ENCODE results near the gene ELF2. TPM values are rescaled to one million over a fixed set of nuclear protein-coding genes. Genes with fewer than 3 reads are reported as not detected.

Gene ELF2
- total RNA-seq, 2 donors from 2014 or later: 47.6 to 53.9 TPM

- Histone ChIP-seq H3K4me1 (ENCODE audit: control insufficient read depth, insufficient read depth, low read length) (no peaks in the 10 kb centered on the region), H3K9ac (ENCODE audit: extremely low read depth, low read length, poor library complexity, severe bottlenecking) (no peak overlapping the region), H3K4me3 (ENCODE audit: low read length) (no peak overlapping the region), H3K27me3 (ENCODE audit: control insufficient read depth, insufficient read depth, low read length, poor library complexity, severe bottlenecking) (no peaks in the 10 kb centered on the region), H3K27ac (ENCODE audit: low read depth, low read length) (no peak overlapping the region), H3K36me3 (ENCODE audit: control insufficient read depth, insufficient read depth, low read length) (peaks cover 9% of the 10 kb centered on the region), H3K9me3 (ENCODE audit: control insufficient read depth, low read length) (peaks cover 16% of the 10 kb centered on the region)
- no peak overlapping the region for H3K4me3 Mint-ChIP-seq
- H3K27me3 Mint-ChIP-seq (ENCODE audit: insufficient read depth): no peaks in the 10 kb centered on the region
- peaks cover 26% of the 10 kb centered on the region for H3K36me3 Mint-ChIP-seq (ENCODE audit: low read depth)
- H3K9me3 Mint-ChIP-seq: peaks cover 16% of the 10 kb centered on the region
- TF ChIP-seq, protein P1, sequence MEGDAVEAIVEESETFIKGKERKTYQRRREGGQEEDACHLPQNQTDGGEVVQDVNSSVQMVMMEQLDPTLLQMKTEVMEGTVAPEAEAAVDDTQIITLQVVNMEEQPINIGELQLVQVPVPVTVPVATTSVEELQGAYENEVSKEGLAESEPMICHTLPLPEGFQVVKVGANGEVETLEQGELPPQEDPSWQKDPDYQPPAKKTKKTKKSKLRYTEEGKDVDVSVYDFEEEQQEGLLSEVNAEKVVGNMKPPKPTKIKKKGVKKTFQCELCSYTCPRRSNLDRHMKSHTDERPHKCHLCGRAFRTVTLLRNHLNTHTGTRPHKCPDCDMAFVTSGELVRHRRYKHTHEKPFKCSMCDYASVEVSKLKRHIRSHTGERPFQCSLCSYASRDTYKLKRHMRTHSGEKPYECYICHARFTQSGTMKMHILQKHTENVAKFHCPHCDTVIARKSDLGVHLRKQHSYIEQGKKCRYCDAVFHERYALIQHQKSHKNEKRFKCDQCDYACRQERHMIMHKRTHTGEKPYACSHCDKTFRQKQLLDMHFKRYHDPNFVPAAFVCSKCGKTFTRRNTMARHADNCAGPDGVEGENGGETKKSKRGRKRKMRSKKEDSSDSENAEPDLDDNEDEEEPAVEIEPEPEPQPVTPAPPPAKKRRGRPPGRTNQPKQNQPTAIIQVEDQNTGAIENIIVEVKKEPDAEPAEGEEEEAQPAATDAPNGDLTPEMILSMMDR (conservative IDR thresholded peaks at IDR 0.05): no peak
- DNase-seq: no peak
- peaks cover 42% of the 10 kb centered on the region for H3K4me1 Mint-ChIP-seq
- 59 to 62% methylated on average over 2 of the region's 2 CpGs for whole genome bisulfite sequencing, 2 experiments (ENCODE audit: insufficient coverage in 1 of 2, insufficient read length in 1 of 2)
- peak overlapping the region; percentile 41 for H3K27ac Mint-ChIP-seq
These were observed 34.0 kb downstream of the ELF2 start for GRCh38 chr4:139142980-139143379.

- TF ChIP-seq, protein P1 (conservative IDR thresholded peaks at IDR 0.05): no peak
- Mint-ChIP-seq H3K27ac (no peak overlapping the region), H3K36me3 (ENCODE audit: low read depth) (peaks cover 33% of the 10 kb centered on the region), H3K9me3 (peaks cover 15% of the 10 kb centered on the region), H3K4me3 (no peak overlapping the region), H3K4me1 (peaks cover 42% of the 10 kb centered on the region), H3K27me3 (ENCODE audit: insufficient read depth) (no peaks in the 10 kb centered on the region)
- no peak overlapping the region for H3K9ac ChIP-seq (ENCODE audit: extremely low read depth, low read length, poor library complexity, severe bottlenecking)
- DNase-seq: no peak
- 93 to 100% methylated on average over 1 of the region's 1 CpG for WGBS, 2 experiments (ENCODE audit: insufficient coverage in 1 of 2, insufficient read length in 1 of 2)
- H3K4me3 ChIP-seq (ENCODE audit: low read length): no peak overlapping the region
- no peaks in the 10 kb centered on the region for H3K27me3 ChIP-seq (ENCODE audit: control insufficient read depth, insufficient read depth, low read length, poor library complexity, severe bottlenecking)
- no peaks in the 10 kb centered on the region for H3K4me1 ChIP-seq (ENCODE audit: control insufficient read depth, insufficient read depth, low read length)
- peaks cover 18% of the 10 kb centered on the region for H3K36me3 ChIP-seq (ENCODE audit: control insufficient read depth, insufficient read depth, low read length)
- peaks cover 22% of the 10 kb centered on the region for H3K9me3 ChIP-seq (ENCODE audit: control insufficient read depth, low read length)
- H3K27ac ChIP-seq (ENCODE audit: low read depth, low read length): no peak overlapping the region
These were observed 34.9 kb downstream of the ELF2 start for GRCh38 chr4:139142087-139142486.

- Mint-ChIP-seq H3K27ac (no peak overlapping the region), H3K36me3 (ENCODE audit: low read depth) (peaks cover 44% of the 10 kb centered on the region), H3K4me1 (peaks cover 23% of the 10 kb centered on the region), H3K27me3 (ENCODE audit: insufficient read depth) (no peaks in the 10 kb centered on the region), H3K9me3 (no peaks in the 10 kb centered on the region), H3K4me3 (no peak overlapping the region)
- Histone ChIP-seq H3K4me3 (ENCODE audit: low read length) (no peak overlapping the region), H3K9ac (ENCODE audit: extremely low read depth, low read length, poor library complexity, severe bottlenecking) (no peak overlapping the region), H3K9me3 (ENCODE audit: control insufficient read depth, low read length) (peaks cover 7% of the 10 kb centered on the region), H3K36me3 (ENCODE audit: control insufficient read depth, insufficient read depth, low read length) (peaks cover 48% of the 10 kb centered on the region), H3K4me1 (ENCODE audit: control insufficient read depth, insufficient read depth, low read length) (no peaks in the 10 kb centered on the region), H3K27ac (ENCODE audit: low read depth, low read length) (no peak overlapping the region), H3K27me3 (ENCODE audit: control insufficient read depth, insufficient read depth, low read length, poor library complexity, severe bottlenecking) (no peaks in the 10 kb centered on the region)
- TF ChIP-seq, protein P1 (conservative IDR thresholded peaks at IDR 0.05): no peak
- no peak for DNase-seq
- WGBS, 2 experiments (ENCODE audit: insufficient coverage in 1 of 2, insufficient read length in 1 of 2): 92 to 100% methylated on average over 2 to 3 of the region's 3 CpGs
These were observed 39.3 kb downstream of the ELF2 start for GRCh38 chr4:139137763-139138162.
